Panc1 (cell line): ENCODE results near the gene AQP5. TPM values are rescaled to one million over a fixed set of nuclear protein-coding genes. Genes with fewer than 3 reads are reported as not detected.

Experiments
- ATAC-seq: fragments of 200-7000 bp; cut with Tn5 transposase; 2 replicates; pipeline ENCODE4 v1.9.1; 2020; ENCODE audit warnings: mild to moderate bottlenecking, moderate library complexity
- BruUV-seq: library from RNA; stranded (reverse); fragments of 400-500 nt; replicated peaks from 2 replicates; lab custom pipeline; 2021; lab: Mats Ljungman, UMichigan
- CTCF ChIA-PET: fragments of 300-600 bp; sonication (Branson Sonifier 250); formaldehyde crosslinking; loops from one replicate; lab custom pipeline; 2022; ENCODE audit warnings: antibody characterized with exemption; lab: Charles Lee
- POLR2A ChIA-PET: fragments of 300-600 bp; sonication (Branson Sonifier 250); formaldehyde crosslinking; loops from one replicate; lab custom pipeline; 2022; ENCODE audit warnings: antibody characterized with exemption; lab: Charles Lee
- DNase-seq: peaks from one replicate; pipeline ENCODE4 v3.0.0-alpha.2; 2010; ENCODE audit warnings: low read depth, low spot score
- H3K27ac ChIP-seq: 2 replicates; pipeline ENCODE4 v1.5.1; 2011; ENCODE audit warnings: mild to moderate bottlenecking, low read length, inconsistent platforms
- H3K27me3 ChIP-seq: fragments of 200-500 bp; sonication (Bioruptor generic); 2 replicates; pipeline ENCODE4 v1.6.0; 2014; ENCODE audit warnings: low read length, inconsistent platforms; ENCODE audit not compliant: control insufficient read depth, insufficient read depth
- H3K36me3 ChIP-seq: fragments of 200-500 bp; sonication (Bioruptor generic); 2 replicates; pipeline ENCODE4 v1.5.1; 2014; ENCODE audit warnings: inconsistent platforms, mild to moderate bottlenecking, low read length, moderate library complexity; ENCODE audit not compliant: control insufficient read depth, insufficient read depth
- H3K4me1 ChIP-seq: 2 replicates; pipeline ENCODE4 v1.5.1; 2011; ENCODE audit warnings: inconsistent platforms, mild to moderate bottlenecking, low read length, moderate library complexity; ENCODE audit not compliant: control insufficient read depth, insufficient read depth
- H3K4me3 ChIP-seq, 2 experiments: 2 replicates each; pipeline ENCODE4 v1.5.1; 2011 to 2012; ENCODE audit warnings: low read depth in 2 of 2, low read length in 2 of 2, mild to moderate bottlenecking in 2 of 2, inconsistent platforms in 1 of 2, moderate library complexity in 1 of 2
- H3K9me3 ChIP-seq: fragments of 200-500 bp; sonication (Bioruptor generic); 2 replicates; pipeline ENCODE4 v1.5.1; 2014; ENCODE audit warnings: low read depth, mild to moderate bottlenecking, inconsistent platforms, low read length, moderate library complexity; ENCODE audit not compliant: control insufficient read depth, insufficient read depth
- CTCF ChIP-seq: fragments of 450-650 bp; IDR thresholded peaks from 2 replicates; pipeline ENCODE4 v1.5.1; 2017; ENCODE audit warnings: mild to moderate bottlenecking
- POLR2AphosphoS5 ChIP-seq: IDR thresholded peaks from 2 replicates; pipeline ENCODE4 v1.6.1; 2012; ENCODE audit warnings: mild to moderate bottlenecking, low read depth, low read length, moderate library complexity
- REST ChIP-seq, 2 experiments: IDR thresholded peaks; 2 replicates each; pipeline ENCODE4 v1.6.1; 2011 to 2012; ENCODE audit warnings: low read depth in 2 of 2, control low read depth in 1 of 2, low read length in 1 of 2, mild to moderate bottlenecking in 1 of 2, moderate library complexity in 1 of 2; ENCODE audit not compliant: insufficient read depth in 1 of 2
- SIN3A ChIP-seq: IDR thresholded peaks from 2 replicates; pipeline ENCODE4 v1.6.1; 2012; ENCODE audit warnings: low read depth, mild to moderate bottlenecking, low read length, moderate library complexity, borderline replicate concordance; ENCODE audit not compliant: insufficient read depth
- TCF7L2 ChIP-seq: IDR thresholded peaks from 2 replicates; pipeline ENCODE4 v1.6.1; 2011; ENCODE audit warnings: mild to moderate bottlenecking, low read depth, low read length, inconsistent platforms
- in situ Hi-C: cut with HindIII; loops from 2 replicates; pipeline ENCODE4 v1.10.0; 2016; ENCODE audit warnings: low sequenced_read_pairs, low pct_unique_long_range_greater_than_20kb
- intact Hi-C: fragments of 100-400 bp; cut with micrococcal nuclease; formaldehyde crosslinking; loops from one replicate; pipeline ENCODE4 v1.10.0; 2022; ENCODE audit not compliant: unreplicated experiment
- total RNA-seq: library from RNA; stranded (reverse); gene quantifications from one replicate; pipeline ENCODE4 v1.2.1, GENCODE V29; 2021; ENCODE audit not compliant: unreplicated experiment

The AQP5 gene
- total RNA-seq, 1 experiment from 2014 or later, result 0.72 TPM

- in situ Hi-C loops, result no loop called here
- DNase-seq, result no peak
- H3K27ac ChIP-seq, result no peak overlapping the region
- no peaks in the 10 kb centered on the region; the same call in 1 of the 2 replicates for H3K4me1 ChIP-seq
- H3K36me3 ChIP-seq, result no peaks in the 10 kb centered on the region
- TF ChIP-seq POLR2AphosphoS5, result no peak
- no peak for TF ChIP-seq SIN3A
- no peak for TF ChIP-seq REST (IDR thresholded peaks at IDR 0.05; ENCODE audit: insufficient read depth in 1 of 2, low read depth in 2 of 2, low read length in 1 of 2)
- TF ChIP-seq TCF7L2, result no peak
- no peak for TF ChIP-seq CTCF
- no peak for ATAC-seq
- H3K9me3 ChIP-seq, result no peaks in the 10 kb centered on the region
- no peak overlapping the region for H3K4me3 ChIP-seq
- H3K27me3 ChIP-seq, result no peaks in the 10 kb centered on the region
- ChIA-PET CTCF (no interaction called here), POLR2A (no interaction called here)
- no TSS peak for BruUV-seq
- intact Hi-C loops, result no loop called here
Measured at GRCh38 chr12:49921936-49922335, 39.7 kb upstream of the AQP5 start.

- no peak for TF ChIP-seq POLR2AphosphoS5
- TF ChIP-seq REST (IDR thresholded peaks at IDR 0.05; ENCODE audit: insufficient read depth in 1 of 2, low read depth in 2 of 2, low read length in 1 of 2), result no peak
- TF ChIP-seq TCF7L2, result no peak
- TF ChIP-seq SIN3A, result no peak
- no peak for TF ChIP-seq CTCF
- Histone ChIP-seq H3K27me3 (no peaks in the 10 kb centered on the region), H3K9me3 (no peaks in the 10 kb centered on the region), H3K4me1 (no peaks in the 10 kb centered on the region; the same call in 1 of the 2 replicates), H3K36me3 (no peaks in the 10 kb centered on the region), H3K27ac (no peak overlapping the region), H3K4me3 (no peak overlapping the region)
- intact Hi-C loops, result no loop called here
- in situ Hi-C loops, result no loop called here
- no peak for ATAC-seq
- ChIA-PET CTCF (no interaction called here), POLR2A (no interaction called here)
- DNase-seq, result no peak
- no TSS peak for BruUV-seq
Measured at GRCh38 chr12:49922349-49923034, 39.2 kb upstream of the AQP5 start.
